IMR-90 (cell line): ENCODE data around the gene SMC4. TPM values are rescaled to one million over a fixed set of nuclear protein-coding genes. Genes with fewer than 3 reads are reported as not detected.

Experiments used
- ATAC-seq: fragments of 200-7000 bp; cut with Tn5 transposase; 2 replicates; pipeline ENCODE4 v1.9.1; 2020; ENCODE audit warnings: low read depth, mild to moderate bottlenecking, moderate library complexity
- BruUV-seq: library from RNA; stranded (reverse); fragments of 400-500 nt; replicated peaks from 2 replicates; lab custom pipeline; 2021; lab: Mats Ljungman, UMichigan
- CTCF ChIA-PET: fragments of 300-600 bp; formaldehyde crosslinking; extraction: SDS; loops from one replicate; lab custom pipeline; 2021; ENCODE audit warnings: antibody characterized with exemption; lab: Yijun Ruan, JAX
- POLR2A ChIA-PET: fragments of 300-600 bp; sonication (Branson Sonifier 250); formaldehyde crosslinking; loops from one replicate; lab custom pipeline; 2022; ENCODE audit warnings: antibody characterized with exemption; ENCODE audit not compliant: unreplicated experiment; lab: Charles Lee
- DNase-seq: peaks from one replicate; pipeline ENCODE4 v3.0.0; 2013
- H2AFZ ChIP-seq: replicated peaks from 2 replicates; pipeline ENCODE3; 2013; ENCODE audit warnings: low read length, mild to moderate bottlenecking; ENCODE audit not compliant: poor library complexity
- H2AK5ac ChIP-seq: 2 replicates; pipeline ENCODE4 v1.6.1; 2013; ENCODE audit warnings: low read depth, low read length, inconsistent platforms
- H2AK9ac ChIP-seq: replicated peaks from 2 replicates; pipeline ENCODE3; 2013; ENCODE audit warnings: mild to moderate bottlenecking, low read depth, low read length, moderate library complexity; ENCODE audit not compliant: poor library complexity
- H2BK120ac ChIP-seq: 2 replicates; pipeline ENCODE4 v1.6.1; 2013; ENCODE audit warnings: low read depth, low read length, inconsistent platforms
- H2BK15ac ChIP-seq: 3 replicates; pipeline ENCODE4 v1.6.1; 2013; ENCODE audit warnings: low read depth, low read length, inconsistent platforms
- H2BK20ac ChIP-seq: 2 replicates; pipeline ENCODE4 v1.6.1; 2013; ENCODE audit warnings: low read depth, mild to moderate bottlenecking, inconsistent platforms, low read length, moderate library complexity
- H2BK5ac ChIP-seq: 2 replicates; pipeline ENCODE4 v1.6.1; 2013; ENCODE audit warnings: mild to moderate bottlenecking, low read depth, low read length, inconsistent platforms; ENCODE audit not compliant: poor library complexity, severe bottlenecking
- H3K14ac ChIP-seq: replicated peaks from 2 replicates; pipeline ENCODE4 v1.6.1; 2013; ENCODE audit warnings: low read depth, low read length, inconsistent platforms
- H3K18ac ChIP-seq: 2 replicates; pipeline ENCODE4 v1.6.1; 2013; ENCODE audit warnings: low read depth, low read length, control low read depth
- H3K23ac ChIP-seq: 2 replicates; pipeline ENCODE4 v1.6.1; 2013; ENCODE audit warnings: low read depth, low read length, inconsistent platforms
- H3K27ac ChIP-seq: 2 replicates; pipeline ENCODE4 v1.5.1; 2013; ENCODE audit warnings: mild to moderate bottlenecking, control low read depth, low read length; ENCODE audit not compliant: insufficient read depth
- H3K27me3 ChIP-seq: 2 replicates; pipeline ENCODE4 v1.6.1; 2013; ENCODE audit warnings: low read length; ENCODE audit not compliant: control insufficient read depth, insufficient read depth
- H3K36me3 ChIP-seq: 2 replicates; pipeline ENCODE4 v1.6.1; 2013; ENCODE audit warnings: low read length, mixed read lengths; ENCODE audit not compliant: control insufficient read depth, insufficient read depth
- H3K4ac ChIP-seq: 2 replicates; pipeline ENCODE4 v1.6.1; 2013; ENCODE audit warnings: low read depth, low read length, inconsistent platforms
- H3K4me1 ChIP-seq: 2 replicates; pipeline ENCODE4 v1.6.1; 2013; ENCODE audit warnings: low read length, mixed read lengths; ENCODE audit not compliant: control insufficient read depth, insufficient read depth
- H3K4me2 ChIP-seq: 2 replicates; pipeline ENCODE4 v1.6.1; 2013; ENCODE audit warnings: low read depth, mild to moderate bottlenecking, control low read depth, low read length, moderate library complexity
- H3K4me3 ChIP-seq: 2 replicates; pipeline ENCODE4 v1.5.1; 2013; ENCODE audit warnings: low read depth, mild to moderate bottlenecking, control low read depth, low read length, moderate library complexity; ENCODE audit not compliant: insufficient read depth
- H3K56ac ChIP-seq: 2 replicates; pipeline ENCODE4 v1.6.1; 2013; ENCODE audit warnings: low read length, inconsistent platforms; ENCODE audit not compliant: insufficient read depth; ENCODE audit errors: extremely low read depth
- H3K79me1 ChIP-seq, 2 experiments: 2 replicates each; pipeline ENCODE4 v1.6.1; 2013; ENCODE audit warnings: low read length in 2 of 2, inconsistent platforms in 1 of 2, low read depth in 1 of 2
- H3K9ac ChIP-seq: 2 replicates; pipeline ENCODE4 v1.6.1; 2013; ENCODE audit warnings: low read depth, low read length, control low read depth
- H3K9me1 ChIP-seq: 2 replicates; pipeline ENCODE4 v1.6.1; 2013; ENCODE audit warnings: low read length, inconsistent platforms; ENCODE audit not compliant: insufficient read depth
- H3K9me3 ChIP-seq: 2 replicates; pipeline ENCODE4 v1.6.1; 2013; ENCODE audit warnings: low read length; ENCODE audit not compliant: control insufficient read depth, insufficient read depth
- H4K20me1 ChIP-seq: 2 replicates; pipeline ENCODE4 v1.6.1; 2013; ENCODE audit warnings: low read length, inconsistent platforms; ENCODE audit not compliant: insufficient read depth
- H4K5ac ChIP-seq: 2 replicates; pipeline ENCODE4 v1.6.1; 2013; ENCODE audit warnings: mild to moderate bottlenecking, low read depth, low read length, control low read depth
- H4K8ac ChIP-seq, 2 experiments: 2 replicates each; pipeline ENCODE4 v1.6.1; 2013; ENCODE audit warnings: low read depth in 2 of 2, low read length in 2 of 2, control low read depth in 1 of 2, inconsistent platforms in 1 of 2
- H4K91ac ChIP-seq: 2 replicates; pipeline ENCODE4 v1.6.1; 2013; ENCODE audit warnings: low read depth, low read length, inconsistent platforms; ENCODE audit not compliant: insufficient read depth
- BHLHE40 ChIP-seq: fragments of 150-350 bp; IDR thresholded peaks from 2 replicates; pipeline ENCODE4 v1.6.1; 2016; ENCODE audit warnings: mild to moderate bottlenecking, low read depth, low read length
- CHD1 ChIP-seq: IDR thresholded peaks from 2 replicates; pipeline ENCODE4 v1.6.1; 2012; ENCODE audit warnings: low read depth, low read length, improper control_type of control experiment
- FOS ChIP-seq: fragments of 150-350 bp; IDR thresholded peaks from 2 replicates; pipeline ENCODE4 v1.6.1; 2016; ENCODE audit warnings: low read depth, low read length
- MAZ ChIP-seq: IDR thresholded peaks from 2 replicates; pipeline ENCODE4 v1.6.1; 2012; ENCODE audit warnings: low read depth, mild to moderate bottlenecking, low read length, improper control_type of control experiment, moderate library complexity, borderline replicate concordance
- MXI1 ChIP-seq: IDR thresholded peaks from 2 replicates; pipeline ENCODE4 v1.6.1; 2012; ENCODE audit warnings: low read depth, mild to moderate bottlenecking, low read length, moderate library complexity, borderline replicate concordance
- NFE2L2 ChIP-seq: fragments of 150-350 bp; IDR thresholded peaks from 2 replicates; pipeline ENCODE4 v1.6.1; 2016; ENCODE audit warnings: low read depth, mild to moderate bottlenecking, low read length
- SMC3 ChIP-seq: fragments of 150-350 bp; IDR thresholded peaks from 2 replicates; pipeline ENCODE4 v1.6.1; 2016; ENCODE audit warnings: low read depth, mild to moderate bottlenecking, antibody characterized with exemption, low read length, moderate library complexity
- WGBS, 2 experiments: methylation state at CpG; one replicate each; pipeline versions ENCODE4 v1.1.5 to v1.1.7; 2013; ENCODE audit warnings: missing lambda C conversion rate in 2 of 2; ENCODE audit not compliant: insufficient read length in 1 of 2; ENCODE audit errors: extremely low coverage in 2 of 2; 5-methylcytosine and 5-hydroxymethylcytosine counted together
- dilution Hi-C: fragments of 300-500 bp; cut with HindIII; formaldehyde crosslinking; loops from one replicate; pipeline ENCODE4 v1.14.3; 2018; ENCODE audit warnings: low sequenced_read_pairs; ENCODE audit not compliant: unreplicated experiment
- in situ Hi-C: fragments of 300-500 bp; cut with MboI; formaldehyde crosslinking; loops from 3 replicates; pipeline ENCODE4 v1.14.3; 2019; ENCODE audit warnings: low sequenced_read_pairs, inconsistent platforms, mixed read lengths
- intact Hi-C: fragments of 100-400 bp; cut with micrococcal nuclease; formaldehyde crosslinking; loops from 2 replicates; pipeline ENCODE4 v1.10.0; 2022
- polyA plus RNA-seq, 3 experiments: library from polyadenylated mRNA; depleted of rRNA; stranded (reverse); fragments of >200 nt; gene quantifications; 2 replicates each; pipeline ENCODE4 v1.2.3, GENCODE V29; 2012; ENCODE audit warnings: low replicate concordance in 1 of 3
- total RNA-seq: library from RNA; depleted of rRNA; stranded (reverse); fragments of >200 nt; gene quantifications from 2 replicates; pipeline ENCODE4 v1.2.3, GENCODE V29; 2012
- TF ChIP-seq, protein P1 (sequence below): fragments of 150-350 bp; IDR thresholded peaks from 2 replicates; pipeline ENCODE4 v1.6.1; 2017; ENCODE audit warnings: mild to moderate bottlenecking, antibody characterized with exemption, low read length, low read depth
- TF ChIP-seq, protein P2 (sequence below): fragments of 150-350 bp; IDR thresholded peaks from 2 replicates; pipeline ENCODE4 v1.6.1; 2016; ENCODE audit warnings: low read depth, mild to moderate bottlenecking, low read length, moderate library complexity, borderline replicate concordance

The SMC4 gene
- total and polyA plus RNA-seq, 2 of the 4 experiments (the other 2 are of a cell fraction): 48.8 to 50.1 TPM

- Histone ChIP-seq H3K36me3 (no peaks in the 10 kb centered on the region), H2AK9ac (no peak overlapping the region), H3K9me1 (no peaks in the 10 kb centered on the region; the same call in 1 of the 2 replicates), H4K20me1 (no peaks in the 10 kb centered on the region; the same call in 1 of the 2 replicates), H2BK5ac (no peak overlapping the region), H2BK120ac (no peak overlapping the region), H2AK5ac (no peak overlapping the region), H3K23ac (no peak overlapping the region), H3K14ac (no peak overlapping the region), H3K56ac (no peak overlapping the region), H2BK15ac (no peak overlapping the region), H4K5ac (no peak overlapping the region), H3K4me1 (peaks cover 3% of the 10 kb centered on the region; the same call in 1 of the 2 replicates), H3K79me1 (peaks cover 15 to 37% of the 10 kb centered on the region in 2 experiments), H3K27ac (no peak overlapping the region), H3K9me3 (no peaks in the 10 kb centered on the region), H3K4me2 (no peak overlapping the region), H2BK20ac (no peak overlapping the region), H4K8ac (no peak overlapping the region), H4K91ac (no peak overlapping the region), H3K18ac (no peak overlapping the region), H3K27me3 (no peaks in the 10 kb centered on the region), H2AFZ (no peak overlapping the region), H3K4ac (no peak overlapping the region), H3K9ac (no peak overlapping the region), H3K4me3 (no peak overlapping the region)
- dilution Hi-C loops: no loop called here
- TF ChIP-seq NFE2L2 (no peak), BHLHE40 (no peak), MAZ (no peak), CHD1 (no peak), SMC3 (no peak), MXI1 (no peak), FOS (no peak)
- TF ChIP-seq, protein P1, sequence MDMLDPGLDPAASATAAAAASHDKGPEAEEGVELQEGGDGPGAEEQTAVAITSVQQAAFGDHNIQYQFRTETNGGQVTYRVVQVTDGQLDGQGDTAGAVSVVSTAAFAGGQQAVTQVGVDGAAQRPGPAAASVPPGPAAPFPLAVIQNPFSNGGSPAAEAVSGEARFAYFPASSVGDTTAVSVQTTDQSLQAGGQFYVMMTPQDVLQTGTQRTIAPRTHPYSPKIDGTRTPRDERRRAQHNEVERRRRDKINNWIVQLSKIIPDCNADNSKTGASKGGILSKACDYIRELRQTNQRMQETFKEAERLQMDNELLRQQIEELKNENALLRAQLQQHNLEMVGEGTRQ: no peak
- TF ChIP-seq, protein P2, sequence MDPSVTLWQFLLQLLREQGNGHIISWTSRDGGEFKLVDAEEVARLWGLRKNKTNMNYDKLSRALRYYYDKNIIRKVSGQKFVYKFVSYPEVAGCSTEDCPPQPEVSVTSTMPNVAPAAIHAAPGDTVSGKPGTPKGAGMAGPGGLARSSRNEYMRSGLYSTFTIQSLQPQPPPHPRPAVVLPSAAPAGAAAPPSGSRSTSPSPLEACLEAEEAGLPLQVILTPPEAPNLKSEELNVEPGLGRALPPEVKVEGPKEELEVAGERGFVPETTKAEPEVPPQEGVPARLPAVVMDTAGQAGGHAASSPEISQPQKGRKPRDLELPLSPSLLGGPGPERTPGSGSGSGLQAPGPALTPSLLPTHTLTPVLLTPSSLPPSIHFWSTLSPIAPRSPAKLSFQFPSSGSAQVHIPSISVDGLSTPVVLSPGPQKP: no peak
- no CpG with 5 or more reads among the region's 2 CpGs for WGBS, 2 experiments
- POLR2A ChIA-PET: interaction anchor here (1.1 kb wide), 1 partner anchor 17 kb away, joined by 4 read pairs; no protein-coding TSS in a partner anchor
- ATAC-seq (no peak), DNase-seq (no peak)
- in situ Hi-C loops: no loop called here
- intact Hi-C loops: no loop called here
- CTCF ChIA-PET: interaction anchor here (0.6 kb wide), 1 partner anchor 28 kb away, joined by 3 read pairs; no protein-coding TSS in a partner anchor
- no TSS peak for BruUV-seq
Measured at GRCh38 chr3:160393346-160394008, 6.0 kb upstream of the SMC4 start.
